ENCODE results near the gene ABI3BP.
"Not testable (repeated sequence)": the region's sequence is repeated elsewhere in the genome, so short reads cannot be mapped to it uniquely, and the experiment has no call there.

Gene ABI3BP

GRCh38 chr3:100981164-100981911, 11.9 kb downstream of the ABI3BP start:
- DNase-seq (ENCODE audit: low read depth in 2 of 2), result no peak

- DNase-seq (ENCODE audit: low read depth in 2 of 2), result no peak
Observed at GRCh38 chr3:100978011-100978659, 15.1 kb downstream of the ABI3BP start.

DNA sequence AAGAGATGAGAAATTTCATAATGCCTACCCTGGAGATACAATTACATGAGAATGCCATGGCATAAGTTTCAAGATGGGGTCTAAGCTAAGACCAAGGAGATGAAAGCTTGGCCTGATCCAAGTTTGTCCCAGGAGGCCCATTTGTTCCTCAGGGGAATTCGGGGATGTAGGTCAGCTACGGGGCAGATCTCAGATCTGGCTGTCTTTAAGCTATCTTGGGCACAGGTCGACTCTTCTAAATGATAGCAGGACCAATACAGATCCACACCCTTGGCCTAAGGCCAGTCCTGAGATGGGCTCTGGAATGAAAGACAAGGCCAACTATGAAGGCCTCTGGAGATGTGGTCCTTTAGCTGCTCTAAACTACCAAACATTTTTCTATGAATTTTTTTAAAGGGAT, 16.6 kb downstream of the ABI3BP start:
- no peak for DNase-seq (ENCODE audit: low read depth in 2 of 2)

DNA sequence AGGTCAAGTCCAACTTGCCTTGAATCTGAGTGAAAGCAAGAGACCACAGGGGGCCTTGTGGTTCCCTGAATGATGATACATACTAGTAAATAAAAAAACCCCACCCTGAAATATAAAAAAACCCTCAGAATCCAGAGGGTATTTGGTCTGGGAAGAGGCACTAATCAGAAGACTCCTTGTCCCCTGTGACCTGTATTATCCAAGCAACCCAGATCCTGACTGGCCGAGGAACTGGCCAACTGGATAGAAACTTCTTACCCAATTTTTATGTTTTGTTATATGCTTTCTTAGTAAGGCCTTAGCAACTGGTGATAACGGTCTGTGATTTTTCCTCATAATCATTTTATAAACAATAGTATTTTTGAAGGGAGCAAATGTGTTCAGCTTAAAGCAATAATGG, 17.5 kb downstream of the ABI3BP start:
- DNase-seq (ENCODE audit: low read depth in 2 of 2), result no peak

DNA sequence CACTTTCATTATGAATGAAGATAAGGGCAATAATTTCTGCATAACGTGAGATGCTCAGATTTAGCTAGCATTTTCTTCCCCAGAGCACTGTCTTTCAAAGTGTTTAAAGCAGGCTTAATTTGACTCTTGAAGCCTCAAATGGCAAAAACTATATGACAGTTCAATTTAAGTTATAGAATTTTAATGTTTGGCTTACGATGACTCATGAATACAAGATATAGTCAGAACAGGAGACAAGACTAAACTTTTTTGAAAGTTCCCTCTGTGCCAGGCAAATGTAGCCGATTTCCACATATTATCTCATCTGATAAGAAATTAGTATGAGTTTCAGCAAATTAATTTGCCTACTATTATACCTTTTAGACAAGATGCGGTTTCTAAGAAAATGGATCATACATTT, 19.6 kb downstream of the ABI3BP start:
- no peak for DNase-seq (ENCODE audit: low read depth in 2 of 2)

DNA sequence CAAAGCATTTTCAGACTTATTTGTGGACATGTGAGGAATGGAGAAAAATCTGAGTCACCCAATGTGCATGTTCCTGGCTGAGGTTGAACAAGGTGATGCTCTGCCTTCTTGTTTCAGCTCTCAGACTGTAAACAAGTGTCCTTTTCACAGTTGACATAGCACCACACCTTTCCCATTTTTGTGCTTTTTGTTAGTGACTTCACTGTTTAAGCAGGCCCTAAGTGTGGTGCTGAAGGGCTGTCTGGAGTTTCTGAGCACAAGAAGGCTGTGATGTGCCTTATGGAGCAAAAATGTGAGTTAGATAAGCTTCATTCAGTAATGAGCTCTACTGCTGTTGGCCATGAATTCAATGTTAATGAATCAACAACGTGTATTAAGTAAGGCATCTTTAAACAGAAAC, 20.4 kb downstream of the ABI3BP start:
- no peak for DNase-seq (ENCODE audit: low read depth in 2 of 2)

GRCh38 chr3:100972301-100972844, 20.8 kb downstream of the ABI3BP start:
- no peak for DNase-seq (ENCODE audit: low read depth in 2 of 2)

DNA sequence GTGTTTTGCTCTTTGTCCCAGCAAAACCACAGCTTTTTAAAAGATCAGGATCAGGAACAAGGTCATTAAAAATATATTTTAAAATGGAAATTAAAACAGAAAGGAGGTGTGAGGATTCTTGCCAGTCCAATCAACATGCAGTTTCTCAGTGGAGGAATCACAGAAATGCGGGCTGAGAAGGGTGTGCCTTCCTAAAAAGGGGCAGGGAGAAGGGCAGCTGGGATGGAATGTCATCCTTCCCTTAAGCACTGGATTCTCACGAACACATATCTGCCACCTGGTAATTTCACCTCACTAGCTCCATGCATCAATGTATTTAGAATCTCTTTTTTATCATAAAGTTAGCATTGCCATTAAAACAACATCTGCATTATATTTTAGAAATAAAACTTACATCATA, 21.4 kb downstream of the ABI3BP start:
- DNase-seq (ENCODE audit: low read depth in 2 of 2), result no peak

DNA sequence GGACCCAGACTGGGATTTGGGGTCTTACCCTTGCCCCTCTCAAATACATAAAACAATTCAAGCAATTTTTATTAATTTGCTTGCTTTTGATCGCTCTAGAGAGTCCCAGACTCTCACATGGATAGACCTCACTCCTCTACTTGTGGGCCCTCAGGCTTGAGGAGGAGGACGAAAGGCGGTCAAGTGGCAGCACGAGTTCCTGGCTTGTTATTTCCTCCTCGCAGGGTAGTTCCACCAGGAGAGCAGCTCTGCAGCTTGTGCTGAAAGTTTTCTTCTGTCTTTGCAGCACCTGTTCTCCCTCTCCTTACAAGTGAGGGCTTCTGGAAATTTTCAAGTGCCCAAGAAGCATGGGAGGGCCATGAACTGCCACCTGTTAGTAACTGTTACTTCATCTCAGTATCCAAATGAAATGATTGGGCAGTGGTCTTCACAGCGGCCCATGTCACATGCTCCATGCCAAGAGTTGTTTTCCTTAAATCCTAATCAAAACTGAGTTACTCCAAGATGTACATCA, 22.7 kb downstream of the ABI3BP start:
- DNase-seq (ENCODE audit: low read depth in 2 of 2), result no peak

DNA sequence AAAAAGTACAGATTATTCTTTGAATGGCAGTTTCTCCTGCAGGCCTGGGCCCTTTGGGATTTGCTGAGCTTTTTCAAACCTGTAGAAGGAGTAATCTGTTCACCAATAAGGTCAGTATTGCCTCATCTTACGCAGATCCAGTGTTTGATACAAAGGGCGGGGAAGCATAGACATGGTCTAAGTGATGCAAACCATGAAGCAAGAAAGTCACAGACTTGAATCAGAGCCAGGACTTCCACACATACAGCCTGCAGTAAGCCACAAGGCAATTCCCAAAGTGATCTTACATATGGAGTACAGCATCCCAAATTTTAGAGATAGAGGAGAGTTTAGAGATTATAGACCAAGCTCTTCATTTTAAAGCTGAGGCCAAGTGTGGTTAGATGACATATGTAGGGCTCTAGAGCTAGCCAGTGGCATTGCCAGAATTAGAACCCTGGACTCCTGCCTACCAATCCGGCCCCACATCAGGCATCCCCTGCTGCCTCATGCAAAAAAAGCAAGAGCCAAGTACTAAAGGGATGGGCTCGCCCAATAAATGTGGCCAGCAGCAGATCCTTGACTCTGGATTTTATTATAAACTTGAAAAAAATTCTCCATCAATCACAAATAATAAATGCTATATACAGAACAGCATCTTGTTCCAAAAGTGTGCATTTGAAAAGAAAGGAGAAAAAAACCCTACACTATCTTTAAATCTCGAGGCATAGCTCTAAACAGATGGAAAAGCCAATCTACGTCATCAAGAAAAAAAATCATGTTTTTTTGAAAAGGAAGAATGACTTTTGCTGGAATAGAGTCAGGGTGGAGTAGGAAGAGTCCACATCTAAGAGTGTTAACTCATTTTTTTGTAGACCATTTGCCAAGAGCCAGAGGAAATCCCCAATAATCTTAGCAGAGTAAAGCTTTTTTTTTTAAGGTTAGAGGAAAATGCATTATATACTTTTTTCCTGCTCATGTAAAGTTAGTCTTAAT, 24.0 kb downstream of the ABI3BP start:
- no peak for DNase-seq (ENCODE audit: low read depth in 2 of 2)

DNA sequence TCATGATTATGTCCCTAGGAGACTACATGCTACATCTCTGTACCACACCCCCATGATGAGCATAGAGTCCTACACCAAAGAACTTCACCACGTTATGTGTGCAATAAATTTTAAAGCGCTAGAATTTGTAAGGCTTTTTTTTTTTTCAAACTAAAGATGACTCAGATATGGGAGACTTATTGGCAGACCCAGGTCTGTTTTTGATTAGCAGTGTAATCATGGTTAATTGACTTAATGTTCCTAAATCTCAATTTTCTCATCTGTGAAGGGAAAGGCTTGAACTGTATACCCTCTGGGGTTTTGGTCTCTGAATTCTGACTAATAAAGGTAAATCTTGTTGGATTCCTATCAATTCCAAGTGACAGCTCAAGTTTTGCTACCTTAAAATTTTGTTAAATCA, 26.4 kb downstream of the ABI3BP start:
- no peak for DNase-seq (ENCODE audit: low read depth in 2 of 2)

DNA sequence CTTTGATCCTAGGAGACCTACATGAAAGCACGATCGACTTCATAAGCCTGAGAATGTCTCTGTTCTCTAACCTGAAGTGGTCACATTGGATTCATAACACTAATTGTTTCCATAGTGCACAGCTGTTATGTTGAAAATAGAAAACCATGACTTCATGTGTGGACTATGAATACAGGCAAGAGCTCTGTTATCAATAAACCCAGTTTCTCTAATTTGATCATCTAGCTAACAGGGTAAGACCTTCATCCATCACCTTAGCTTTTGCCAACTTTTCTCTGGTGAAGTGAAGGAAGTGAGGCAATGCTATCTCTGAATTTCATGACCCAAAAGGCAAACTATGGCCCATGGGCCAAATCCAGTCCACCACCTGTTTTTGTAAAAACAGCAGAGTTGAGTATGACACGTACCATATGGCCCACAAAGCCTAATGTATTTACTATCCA, 27.2 kb downstream of the ABI3BP start:
- no peak for DNase-seq (ENCODE audit: low read depth in 2 of 2)

DNA sequence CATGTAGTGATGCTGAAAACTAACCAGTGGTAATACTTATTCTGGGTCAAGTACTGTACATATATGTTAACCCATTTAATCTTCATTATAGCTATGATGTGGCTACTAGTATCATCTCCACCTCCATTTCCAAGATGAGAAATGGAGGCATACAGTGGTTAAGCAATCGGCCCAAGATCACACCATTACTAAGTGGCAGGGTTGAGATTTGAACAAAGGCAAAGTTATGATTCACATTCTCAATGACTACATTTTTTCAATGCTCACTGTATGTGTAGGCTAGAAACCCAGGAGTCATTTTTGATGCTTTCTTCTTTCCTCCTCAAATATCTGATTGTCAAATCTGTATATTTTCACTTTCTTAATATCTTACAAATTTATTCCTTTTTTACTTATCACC, 30.2 kb downstream of the ABI3BP start:
- no peak for DNase-seq (ENCODE audit: low read depth in 2 of 2)

- DNase-seq (ENCODE audit: low read depth in 2 of 2), result no peak
Observed at GRCh38 chr3:100957261-100957986, 35.8 kb downstream of the ABI3BP start.

GRCh38 chr3:100956276-100956675, 36.9 kb downstream of the ABI3BP start:
- no peak for DNase-seq (ENCODE audit: low read depth in 2 of 2)

DNA sequence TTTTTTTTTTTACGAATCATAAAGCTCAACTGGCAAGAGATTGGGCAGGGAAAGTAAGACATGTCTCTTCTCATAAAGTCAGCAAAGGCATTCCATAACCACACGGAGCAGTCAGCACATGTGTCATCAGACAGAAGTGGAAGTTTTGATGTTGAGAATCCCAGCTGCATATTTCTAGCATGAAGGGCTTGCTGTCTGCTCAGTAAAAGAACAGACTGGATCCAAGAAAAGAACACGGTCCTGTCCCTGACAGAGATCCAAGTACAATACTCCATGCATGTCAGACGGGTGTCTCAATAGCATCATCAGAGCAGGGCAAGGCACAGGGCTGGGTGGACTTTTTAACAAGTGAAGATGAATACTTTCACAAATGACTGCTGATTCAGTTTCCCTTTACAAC, 38.2 kb downstream of the ABI3BP start:
- no peak for DNase-seq (ENCODE audit: low read depth in 2 of 2)

- no peak for DNase-seq (ENCODE audit: low read depth in 2 of 2)
Observed at GRCh38 chr3:100954199-100954935, 38.9 kb downstream of the ABI3BP start.

GRCh38 chr3:100953103-100953502, 40.1 kb downstream of the ABI3BP start:
- DNase-seq (ENCODE audit: low read depth in 2 of 2), result no peak

GRCh38 chr3:100947119-100947518, 46.1 kb downstream of the ABI3BP start:
- no peak for DNase-seq (ENCODE audit: low read depth in 2 of 2)

DNA sequence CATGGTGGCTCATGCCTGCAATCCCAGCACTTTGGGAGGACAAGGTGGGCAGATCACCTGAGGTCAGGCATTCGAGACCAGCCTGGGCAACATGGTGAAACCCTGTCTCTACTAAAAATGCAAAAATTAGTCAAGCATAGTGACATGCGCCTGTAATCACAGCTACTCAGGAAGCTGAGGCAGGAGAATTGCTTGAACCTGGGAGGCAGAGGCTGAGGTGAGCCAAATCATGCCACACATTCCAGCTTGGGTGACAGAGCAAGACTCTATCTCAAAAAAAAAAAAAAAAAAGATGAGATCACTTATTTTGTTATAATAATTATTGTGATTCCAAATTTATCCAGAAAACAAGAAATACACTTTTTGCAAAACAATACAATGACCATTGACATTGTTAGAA, 47.1 kb downstream of the ABI3BP start:
- not testable (repeated sequence) for DNase-seq (ENCODE audit: low read depth in 2 of 2)

Measured in activated CD4-positive, alpha-beta T cell treated with anti-CD3 and anti-CD28 coated beads for 24 hours (primary cell).